ES-I3 (cell line): Measurements from ENCODE around the gene DEDD2.

Experiments
- H3K36me3 ChIP-seq: 2 replicates; pipeline ENCODE4 v1.6.1; 2013; ENCODE audit warnings: mild to moderate bottlenecking, low read length, control low read depth, moderate library complexity; ENCODE audit not compliant: insufficient read depth
- H3K4me1 ChIP-seq: 2 replicates; pipeline ENCODE4 v1.6.1; 2013; ENCODE audit warnings: mild to moderate bottlenecking, control low read depth, low read length; ENCODE audit not compliant: insufficient read depth
- H3K9ac ChIP-seq: 2 replicates; pipeline ENCODE4 v1.6.1; 2013; ENCODE audit warnings: low read depth, mild to moderate bottlenecking, low read length, moderate library complexity
- H3K9me3 ChIP-seq: 2 replicates; pipeline ENCODE4 v1.6.1; 2013; ENCODE audit warnings: mild to moderate bottlenecking, low read length, moderate library complexity; ENCODE audit not compliant: control insufficient read depth, insufficient read depth

DEDD2 gene

GRCh38 chr19:42150364-42150763, 67.1 kb downstream of the DEDD2 start:
- Histone ChIP-seq H3K9ac (no peak overlapping the region), H3K9me3 (no peaks in the 10 kb centered on the region), H3K4me1 (peaks cover 26% of the 10 kb centered on the region), H3K36me3 (no peaks in the 10 kb centered on the region)

- Histone ChIP-seq H3K4me1 (peaks cover 22% of the 10 kb centered on the region), H3K9me3 (no peaks in the 10 kb centered on the region), H3K36me3 (no peaks in the 10 kb centered on the region), H3K9ac (no peak overlapping the region)
These were observed 67.9 kb downstream of the DEDD2 start for GRCh38 chr19:42149447-42150202.
